IMR-90 (cell line): ENCODE data around the gene SPSB4. TPM values are rescaled to one million over a fixed set of nuclear protein-coding genes. Genes with fewer than 3 reads are reported as not detected.

Experiments
- ATAC-seq: fragments of 200-7000 bp; cut with Tn5 transposase; 2 replicates; pipeline ENCODE4 v1.9.1; 2020; ENCODE audit warnings: low read depth, mild to moderate bottlenecking, moderate library complexity
- BruUV-seq: library from RNA; stranded (reverse); fragments of 400-500 nt; replicated peaks from 2 replicates; lab custom pipeline; 2021; lab: Mats Ljungman, UMichigan
- CTCF ChIA-PET: fragments of 300-600 bp; formaldehyde crosslinking; extraction: SDS; loops from one replicate; lab custom pipeline; 2021; ENCODE audit warnings: antibody characterized with exemption; lab: Yijun Ruan, JAX
- POLR2A ChIA-PET: fragments of 300-600 bp; sonication (Branson Sonifier 250); formaldehyde crosslinking; loops from one replicate; lab custom pipeline; 2022; ENCODE audit warnings: antibody characterized with exemption; ENCODE audit not compliant: unreplicated experiment; lab: Charles Lee
- DNase-seq: peaks from one replicate; pipeline ENCODE4 v3.0.0; 2013
- H2AFZ ChIP-seq: replicated peaks from 2 replicates; pipeline ENCODE3; 2013; ENCODE audit warnings: low read length, mild to moderate bottlenecking; ENCODE audit not compliant: poor library complexity
- H2AK5ac ChIP-seq: 2 replicates; pipeline ENCODE4 v1.6.1; 2013; ENCODE audit warnings: low read depth, low read length, inconsistent platforms
- H2AK9ac ChIP-seq: replicated peaks from 2 replicates; pipeline ENCODE3; 2013; ENCODE audit warnings: mild to moderate bottlenecking, low read depth, low read length, moderate library complexity; ENCODE audit not compliant: poor library complexity
- H2BK120ac ChIP-seq: 2 replicates; pipeline ENCODE4 v1.6.1; 2013; ENCODE audit warnings: low read depth, low read length, inconsistent platforms
- H2BK15ac ChIP-seq: 3 replicates; pipeline ENCODE4 v1.6.1; 2013; ENCODE audit warnings: low read depth, low read length, inconsistent platforms
- H2BK20ac ChIP-seq: 2 replicates; pipeline ENCODE4 v1.6.1; 2013; ENCODE audit warnings: low read depth, mild to moderate bottlenecking, inconsistent platforms, low read length, moderate library complexity
- H2BK5ac ChIP-seq: 2 replicates; pipeline ENCODE4 v1.6.1; 2013; ENCODE audit warnings: mild to moderate bottlenecking, low read depth, low read length, inconsistent platforms; ENCODE audit not compliant: poor library complexity, severe bottlenecking
- H3K14ac ChIP-seq: replicated peaks from 2 replicates; pipeline ENCODE4 v1.6.1; 2013; ENCODE audit warnings: low read depth, low read length, inconsistent platforms
- H3K18ac ChIP-seq: 2 replicates; pipeline ENCODE4 v1.6.1; 2013; ENCODE audit warnings: low read depth, low read length, control low read depth
- H3K23ac ChIP-seq: 2 replicates; pipeline ENCODE4 v1.6.1; 2013; ENCODE audit warnings: low read depth, low read length, inconsistent platforms
- H3K27ac ChIP-seq: 2 replicates; pipeline ENCODE4 v1.5.1; 2013; ENCODE audit warnings: mild to moderate bottlenecking, control low read depth, low read length; ENCODE audit not compliant: insufficient read depth
- H3K27me3 ChIP-seq: 2 replicates; pipeline ENCODE4 v1.6.1; 2013; ENCODE audit warnings: low read length; ENCODE audit not compliant: control insufficient read depth, insufficient read depth
- H3K36me3 ChIP-seq: 2 replicates; pipeline ENCODE4 v1.6.1; 2013; ENCODE audit warnings: low read length, mixed read lengths; ENCODE audit not compliant: control insufficient read depth, insufficient read depth
- H3K4ac ChIP-seq: 2 replicates; pipeline ENCODE4 v1.6.1; 2013; ENCODE audit warnings: low read depth, low read length, inconsistent platforms
- H3K4me1 ChIP-seq: 2 replicates; pipeline ENCODE4 v1.6.1; 2013; ENCODE audit warnings: low read length, mixed read lengths; ENCODE audit not compliant: control insufficient read depth, insufficient read depth
- H3K4me2 ChIP-seq: 2 replicates; pipeline ENCODE4 v1.6.1; 2013; ENCODE audit warnings: low read depth, mild to moderate bottlenecking, control low read depth, low read length, moderate library complexity
- H3K4me3 ChIP-seq: 2 replicates; pipeline ENCODE4 v1.5.1; 2013; ENCODE audit warnings: low read depth, mild to moderate bottlenecking, control low read depth, low read length, moderate library complexity; ENCODE audit not compliant: insufficient read depth
- H3K56ac ChIP-seq: 2 replicates; pipeline ENCODE4 v1.6.1; 2013; ENCODE audit warnings: low read length, inconsistent platforms; ENCODE audit not compliant: insufficient read depth; ENCODE audit errors: extremely low read depth
- H3K79me1 ChIP-seq, 2 experiments: 2 replicates each; pipeline ENCODE4 v1.6.1; 2013; ENCODE audit warnings: low read length in 2 of 2, inconsistent platforms in 1 of 2, low read depth in 1 of 2
- H3K9ac ChIP-seq: 2 replicates; pipeline ENCODE4 v1.6.1; 2013; ENCODE audit warnings: low read depth, low read length, control low read depth
- H3K9me1 ChIP-seq: 2 replicates; pipeline ENCODE4 v1.6.1; 2013; ENCODE audit warnings: low read length, inconsistent platforms; ENCODE audit not compliant: insufficient read depth
- H3K9me3 ChIP-seq: 2 replicates; pipeline ENCODE4 v1.6.1; 2013; ENCODE audit warnings: low read length; ENCODE audit not compliant: control insufficient read depth, insufficient read depth
- H4K20me1 ChIP-seq: 2 replicates; pipeline ENCODE4 v1.6.1; 2013; ENCODE audit warnings: low read length, inconsistent platforms; ENCODE audit not compliant: insufficient read depth
- H4K5ac ChIP-seq: 2 replicates; pipeline ENCODE4 v1.6.1; 2013; ENCODE audit warnings: mild to moderate bottlenecking, low read depth, low read length, control low read depth
- H4K8ac ChIP-seq, 2 experiments: 2 replicates each; pipeline ENCODE4 v1.6.1; 2013; ENCODE audit warnings: low read depth in 2 of 2, low read length in 2 of 2, control low read depth in 1 of 2, inconsistent platforms in 1 of 2
- H4K91ac ChIP-seq: 2 replicates; pipeline ENCODE4 v1.6.1; 2013; ENCODE audit warnings: low read depth, low read length, inconsistent platforms; ENCODE audit not compliant: insufficient read depth
- BHLHE40 ChIP-seq: fragments of 150-350 bp; IDR thresholded peaks from 2 replicates; pipeline ENCODE4 v1.6.1; 2016; ENCODE audit warnings: mild to moderate bottlenecking, low read depth, low read length
- CEBPB ChIP-seq: IDR thresholded peaks from 2 replicates; pipeline ENCODE4 v1.6.1; 2012; ENCODE audit warnings: low read depth, low read length, improper control_type of control experiment
- CHD1 ChIP-seq: IDR thresholded peaks from 2 replicates; pipeline ENCODE4 v1.6.1; 2012; ENCODE audit warnings: low read depth, low read length, improper control_type of control experiment
- MAFK ChIP-seq: IDR thresholded peaks from 2 replicates; pipeline ENCODE4 v1.6.1; 2012; ENCODE audit warnings: low read depth, low read length, improper control_type of control experiment
- MAZ ChIP-seq: IDR thresholded peaks from 2 replicates; pipeline ENCODE4 v1.6.1; 2012; ENCODE audit warnings: low read depth, mild to moderate bottlenecking, low read length, improper control_type of control experiment, moderate library complexity, borderline replicate concordance
- MXI1 ChIP-seq: IDR thresholded peaks from 2 replicates; pipeline ENCODE4 v1.6.1; 2012; ENCODE audit warnings: low read depth, mild to moderate bottlenecking, low read length, moderate library complexity, borderline replicate concordance
- NFE2L2 ChIP-seq: fragments of 150-350 bp; IDR thresholded peaks from 2 replicates; pipeline ENCODE4 v1.6.1; 2016; ENCODE audit warnings: low read depth, mild to moderate bottlenecking, low read length
- POLR2A ChIP-seq: IDR thresholded peaks from 2 replicates; pipeline ENCODE4 v1.6.1; 2012; ENCODE audit warnings: mild to moderate bottlenecking, low read depth, low read length
- RAD21 ChIP-seq: IDR thresholded peaks from 2 replicates; pipeline ENCODE4 v1.6.1; 2012; ENCODE audit warnings: low read length, improper control_type of control experiment
- RCOR1 ChIP-seq: IDR thresholded peaks from 2 replicates; pipeline ENCODE4 v1.6.1; 2012; ENCODE audit warnings: mild to moderate bottlenecking, low read length, improper control_type of control experiment; ENCODE audit not compliant: insufficient replicate concordance
- WGBS, 2 experiments: methylation state at CpG; one replicate each; pipeline versions ENCODE4 v1.1.5 to v1.1.7; 2013; ENCODE audit warnings: missing lambda C conversion rate in 2 of 2; ENCODE audit not compliant: insufficient read length in 1 of 2; ENCODE audit errors: extremely low coverage in 2 of 2; 5-methylcytosine and 5-hydroxymethylcytosine counted together
- dilution Hi-C: fragments of 300-500 bp; cut with HindIII; formaldehyde crosslinking; loops from one replicate; pipeline ENCODE4 v1.14.3; 2018; ENCODE audit warnings: low sequenced_read_pairs; ENCODE audit not compliant: unreplicated experiment
- in situ Hi-C: fragments of 300-500 bp; cut with MboI; formaldehyde crosslinking; loops from 3 replicates; pipeline ENCODE4 v1.14.3; 2019; ENCODE audit warnings: low sequenced_read_pairs, inconsistent platforms, mixed read lengths
- intact Hi-C: fragments of 100-400 bp; cut with micrococcal nuclease; formaldehyde crosslinking; loops from 2 replicates; pipeline ENCODE4 v1.10.0; 2022
- polyA plus RNA-seq, 3 experiments: library from polyadenylated mRNA; depleted of rRNA; stranded (reverse); fragments of >200 nt; gene quantifications; 2 replicates each; pipeline ENCODE4 v1.2.3, GENCODE V29; 2012; ENCODE audit warnings: low replicate concordance in 1 of 3
- total RNA-seq: library from RNA; depleted of rRNA; stranded (reverse); fragments of >200 nt; gene quantifications from 2 replicates; pipeline ENCODE4 v1.2.3, GENCODE V29; 2012
- TF ChIP-seq, protein P1 (sequence below): fragments of 150-350 bp; IDR thresholded peaks from 2 replicates; pipeline ENCODE4 v1.6.1; 2017; ENCODE audit warnings: mild to moderate bottlenecking, antibody characterized with exemption, low read length, low read depth
- TF ChIP-seq, protein P2 (sequence below): conservative IDR thresholded peaks from 2 replicates; pipeline ENCODE4 v1.5.1; 2012; ENCODE audit warnings: mild to moderate bottlenecking, low read depth, low read length, improper control_type of control experiment

SPSB4 gene
- total and polyA plus RNA-seq, 2 of the 4 experiments (the other 2 are of a cell fraction), result not detected

DNA sequence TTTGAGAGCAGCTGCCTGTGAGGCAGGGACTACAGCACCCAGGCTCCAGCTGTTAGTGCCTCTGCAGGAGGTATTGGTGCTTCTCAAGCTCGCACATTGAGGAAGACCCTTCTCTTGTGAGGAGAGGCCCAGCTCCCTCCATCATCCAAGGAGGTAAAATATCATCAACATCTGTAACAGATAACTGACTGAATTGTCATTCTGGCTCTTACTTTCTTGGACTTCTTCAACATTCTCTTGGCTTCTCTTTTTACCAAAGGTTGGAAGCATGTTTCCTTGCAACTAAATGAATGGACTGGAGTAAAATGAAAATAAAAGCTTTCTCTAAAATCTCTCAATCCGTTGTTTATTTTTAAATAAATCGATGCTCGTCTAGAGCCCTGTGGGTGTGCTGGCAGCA is 127.4 kb downstream of the SPSB4 start:
- Histone ChIP-seq H3K27ac (no peak overlapping the region), H2BK15ac (no peak overlapping the region), H3K4me2 (no peak overlapping the region), H3K4me3 (no peak overlapping the region), H3K9ac (no peak overlapping the region), H2BK120ac (no peak overlapping the region), H3K18ac (no peak overlapping the region), H4K5ac (no peak overlapping the region), H3K79me1 (no peaks in the 10 kb centered on the region), H2BK20ac (no peak overlapping the region), H3K14ac (no peak overlapping the region), H3K4me1 (no peaks in the 10 kb centered on the region), H2AK9ac (no peak overlapping the region), H3K36me3 (no peaks in the 10 kb centered on the region), H3K9me3 (no peaks in the 10 kb centered on the region; the same call in 1 of the 2 replicates), H3K9me1 (no peaks in the 10 kb centered on the region), H3K27me3 (peaks cover 13% of the 10 kb centered on the region), H4K8ac (no peak overlapping the region), H4K91ac (no peak overlapping the region), H4K20me1 (no peaks in the 10 kb centered on the region), H3K4ac (no peak overlapping the region), H2AFZ (no peak overlapping the region), H2BK5ac (no peak overlapping the region), H3K23ac (no peak overlapping the region), H3K56ac (no peak overlapping the region), H2AK5ac (no peak overlapping the region)
- in situ Hi-C loops (no loop called here), intact Hi-C loops (no loop called here), dilution Hi-C loops (loop anchor here (25.0 kb wide), 1 partner anchor 191 kb away; no protein-coding TSS in a partner anchor)
- POLR2A ChIA-PET, result no interaction called here
- TF ChIP-seq POLR2A (no peak), MAZ (no peak), NFE2L2 (no peak), BHLHE40 (no peak), MXI1 (no peak), RAD21 (no peak), RCOR1 (no peak), CEBPB (no peak), MAFK (no peak), CHD1 (no peak)
- TF ChIP-seq, protein P1, sequence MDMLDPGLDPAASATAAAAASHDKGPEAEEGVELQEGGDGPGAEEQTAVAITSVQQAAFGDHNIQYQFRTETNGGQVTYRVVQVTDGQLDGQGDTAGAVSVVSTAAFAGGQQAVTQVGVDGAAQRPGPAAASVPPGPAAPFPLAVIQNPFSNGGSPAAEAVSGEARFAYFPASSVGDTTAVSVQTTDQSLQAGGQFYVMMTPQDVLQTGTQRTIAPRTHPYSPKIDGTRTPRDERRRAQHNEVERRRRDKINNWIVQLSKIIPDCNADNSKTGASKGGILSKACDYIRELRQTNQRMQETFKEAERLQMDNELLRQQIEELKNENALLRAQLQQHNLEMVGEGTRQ, result no peak
- TF ChIP-seq, protein P2, sequence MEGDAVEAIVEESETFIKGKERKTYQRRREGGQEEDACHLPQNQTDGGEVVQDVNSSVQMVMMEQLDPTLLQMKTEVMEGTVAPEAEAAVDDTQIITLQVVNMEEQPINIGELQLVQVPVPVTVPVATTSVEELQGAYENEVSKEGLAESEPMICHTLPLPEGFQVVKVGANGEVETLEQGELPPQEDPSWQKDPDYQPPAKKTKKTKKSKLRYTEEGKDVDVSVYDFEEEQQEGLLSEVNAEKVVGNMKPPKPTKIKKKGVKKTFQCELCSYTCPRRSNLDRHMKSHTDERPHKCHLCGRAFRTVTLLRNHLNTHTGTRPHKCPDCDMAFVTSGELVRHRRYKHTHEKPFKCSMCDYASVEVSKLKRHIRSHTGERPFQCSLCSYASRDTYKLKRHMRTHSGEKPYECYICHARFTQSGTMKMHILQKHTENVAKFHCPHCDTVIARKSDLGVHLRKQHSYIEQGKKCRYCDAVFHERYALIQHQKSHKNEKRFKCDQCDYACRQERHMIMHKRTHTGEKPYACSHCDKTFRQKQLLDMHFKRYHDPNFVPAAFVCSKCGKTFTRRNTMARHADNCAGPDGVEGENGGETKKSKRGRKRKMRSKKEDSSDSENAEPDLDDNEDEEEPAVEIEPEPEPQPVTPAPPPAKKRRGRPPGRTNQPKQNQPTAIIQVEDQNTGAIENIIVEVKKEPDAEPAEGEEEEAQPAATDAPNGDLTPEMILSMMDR, result no peak
- BruUV-seq, result no TSS peak
- ATAC-seq (no peak), DNase-seq (no peak)
- CTCF ChIA-PET, result interaction anchor here (1.4 kb wide), 1 partner anchor 167 kb away, joined by 3 read pairs; no protein-coding TSS in a partner anchor
- WGBS, 2 experiments, result no CpG with 5 or more reads among the region's 4 CpGs
